Activated CD8-positive, alpha-beta memory T cell treated with anti-CD3 and anti-CD28 coated beads for 4 hours (primary cell): ENCODE measurements around the gene RAPGEF2.
"Not testable (repeated sequence)": the region's sequence is repeated elsewhere in the genome, so short reads cannot be mapped to it uniquely, and the experiment has no call there.

Source experiments
- DNase-seq, 2 donors: peaks; one replicate each; pipeline ENCODE4 v3.0.0-alpha.2; 2020; ENCODE audit warnings: low read depth in 2 of 2

Gene RAPGEF2

DNA sequence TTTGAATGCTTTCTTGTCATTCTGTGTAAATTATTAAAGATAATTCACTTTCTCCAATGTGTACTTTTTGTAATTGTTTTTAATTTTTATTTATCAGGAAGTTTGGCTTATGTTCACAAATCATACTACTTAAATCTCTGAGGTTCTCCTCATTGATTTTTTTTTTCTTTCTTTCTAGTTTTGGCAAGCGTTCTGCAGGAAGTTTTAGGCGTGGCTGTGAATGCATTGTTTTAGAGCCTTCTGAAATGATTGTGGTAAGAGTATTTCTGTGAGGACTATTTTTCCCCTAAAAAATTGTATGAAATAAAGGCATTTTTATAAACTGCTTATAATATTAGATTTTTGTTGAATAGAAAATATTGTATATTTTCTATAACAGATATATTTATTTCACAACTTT, 135.8 kb downstream of the RAPGEF2 start:
- DNase-seq: no peak

DNA sequence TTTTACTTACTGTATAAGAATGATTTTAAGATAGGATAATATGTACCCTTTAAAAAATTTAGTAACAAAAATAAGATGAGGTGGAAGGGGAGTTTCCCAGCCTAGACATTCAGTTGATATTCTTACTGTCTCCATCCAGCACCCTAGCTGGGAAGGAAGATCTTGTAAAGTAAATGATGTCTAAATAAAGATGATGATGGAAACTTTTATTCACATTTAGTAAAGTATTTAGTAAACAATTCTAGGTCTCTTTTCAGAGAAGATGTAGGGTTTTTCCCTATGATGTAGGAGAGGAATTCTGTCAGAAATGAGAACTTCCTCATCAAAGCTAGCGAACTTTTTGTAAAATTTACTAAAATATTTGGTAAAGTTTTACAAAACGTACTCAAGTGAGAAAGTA, 136.8 kb downstream of the RAPGEF2 start:
- DNase-seq: no peak

DNA sequence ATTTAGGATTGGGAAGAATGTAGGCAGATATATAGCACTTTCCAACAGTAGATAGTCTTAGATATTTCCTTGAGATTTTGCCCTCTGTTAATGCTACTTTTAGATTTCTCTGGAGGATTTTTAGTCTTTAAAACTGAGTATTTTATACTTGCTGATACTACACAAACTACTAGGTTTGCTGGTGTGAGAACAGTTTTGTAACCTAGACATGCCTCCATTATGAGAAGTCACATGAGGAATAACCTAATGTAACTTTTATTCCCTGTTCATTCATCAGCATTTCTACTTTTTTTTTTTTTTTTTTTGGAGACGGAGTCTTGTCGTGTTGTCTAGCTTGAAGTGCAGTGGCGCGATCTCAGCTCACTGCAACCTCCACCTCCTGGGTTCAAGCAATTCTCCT, 137.2 kb downstream of the RAPGEF2 start:
- DNase-seq: no peak

DNA sequence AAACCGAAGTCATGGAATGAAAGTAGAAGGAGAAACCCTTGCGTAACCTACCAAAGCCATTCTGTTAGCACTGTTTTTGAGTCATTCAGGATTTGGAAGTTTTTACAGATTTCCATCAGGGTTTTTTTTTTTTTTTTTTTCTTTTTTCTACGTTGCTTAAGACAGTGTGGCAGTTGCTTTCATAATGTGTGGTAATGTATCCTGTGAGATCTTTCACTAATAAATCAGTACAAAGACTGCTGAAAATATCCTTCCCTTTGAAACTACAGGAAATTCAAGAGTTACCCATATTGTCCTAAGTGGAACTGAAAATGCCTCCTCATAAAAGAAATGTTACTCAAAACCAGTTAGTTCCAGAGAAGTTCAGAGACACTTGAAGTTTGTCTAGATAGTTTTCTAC, 137.8 kb downstream of the RAPGEF2 start:
- no peak for DNase-seq

DNA sequence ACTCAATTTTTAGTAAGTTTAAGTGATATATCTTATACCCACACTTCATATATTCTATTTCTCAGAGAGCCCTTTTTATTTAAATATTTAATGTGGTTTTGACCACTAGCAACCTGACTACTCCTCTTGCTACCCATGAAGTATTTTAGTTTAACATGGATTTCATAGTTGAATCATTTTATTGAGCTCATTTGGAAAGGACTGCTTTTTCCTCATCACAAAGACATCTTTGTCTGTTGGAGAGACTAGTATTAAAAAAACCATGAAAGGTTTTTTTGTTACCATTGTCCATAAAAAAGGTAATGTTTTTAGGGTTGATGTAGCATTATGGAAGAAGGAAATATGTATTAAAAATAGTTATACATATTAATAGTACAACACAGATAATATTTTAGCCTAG, 139.5 kb downstream of the RAPGEF2 start:
- no peak for DNase-seq

DNA sequence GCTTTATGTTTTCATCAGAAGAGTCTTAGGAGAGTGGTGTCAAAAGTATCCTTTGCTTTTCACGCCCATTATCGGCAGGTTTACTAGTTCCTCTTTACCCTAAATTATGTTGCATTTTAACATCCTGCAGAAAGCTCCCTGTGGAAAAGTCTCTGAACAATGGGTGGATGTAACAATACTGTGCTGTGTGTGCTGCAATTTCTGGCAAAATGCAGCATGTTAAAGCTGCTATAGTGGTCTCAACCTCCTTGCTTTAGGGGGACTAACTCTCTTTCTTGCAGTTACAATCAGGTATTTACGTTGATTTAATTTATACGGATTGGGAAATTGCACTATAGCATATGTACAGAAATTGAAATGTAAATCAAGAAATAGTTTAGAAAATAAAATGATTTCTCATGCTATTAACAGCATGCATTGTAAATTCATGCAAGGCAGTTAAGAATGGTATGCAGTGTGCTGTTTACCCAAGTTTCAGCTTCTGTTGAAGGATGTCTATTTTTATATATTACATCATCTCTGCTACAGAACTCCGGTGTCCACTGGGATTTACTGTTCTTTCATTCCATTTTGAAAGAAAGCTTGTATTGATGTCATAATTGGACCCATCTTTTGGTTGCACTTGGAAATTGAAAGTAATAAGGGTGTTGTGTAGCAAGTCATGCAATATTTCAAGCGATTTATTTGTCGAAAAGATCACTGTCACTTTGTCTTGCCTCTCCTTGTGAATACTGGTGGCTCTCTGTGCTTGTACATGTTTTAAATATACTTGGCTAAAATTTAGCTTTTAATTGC, 145.7 kb downstream of the RAPGEF2 start:
- DNase-seq: no peak

DNA sequence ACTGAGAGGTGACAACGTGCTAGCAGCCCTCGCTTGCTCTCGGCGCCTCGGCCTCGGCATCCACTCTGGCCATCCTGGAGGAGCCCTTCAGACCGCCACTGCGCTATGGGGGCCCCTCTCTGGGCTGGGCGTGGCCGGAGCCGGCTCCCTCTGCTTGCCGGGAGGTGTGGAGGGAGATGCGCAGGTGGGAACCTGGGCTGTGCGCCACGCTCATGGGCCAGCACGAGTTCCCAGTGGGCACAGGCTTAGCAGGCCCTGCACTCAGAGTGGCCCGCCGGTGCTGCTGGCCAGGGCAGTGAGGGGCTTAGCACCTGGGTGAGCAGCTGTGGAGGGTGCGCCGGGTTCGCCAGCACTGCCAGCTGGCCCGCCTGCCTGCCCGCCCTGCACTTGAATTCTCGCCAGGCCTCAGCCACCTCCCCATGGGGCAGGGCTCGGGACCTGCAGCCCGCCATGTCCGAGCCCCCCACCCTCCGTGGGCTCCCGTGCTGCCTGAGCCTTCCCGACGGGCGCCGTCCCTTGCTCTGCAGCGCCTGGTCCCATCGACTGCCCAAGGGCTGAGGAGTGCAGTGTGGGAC, 148.0 kb downstream of the RAPGEF2 start:
- DNase-seq: no peak

DNA sequence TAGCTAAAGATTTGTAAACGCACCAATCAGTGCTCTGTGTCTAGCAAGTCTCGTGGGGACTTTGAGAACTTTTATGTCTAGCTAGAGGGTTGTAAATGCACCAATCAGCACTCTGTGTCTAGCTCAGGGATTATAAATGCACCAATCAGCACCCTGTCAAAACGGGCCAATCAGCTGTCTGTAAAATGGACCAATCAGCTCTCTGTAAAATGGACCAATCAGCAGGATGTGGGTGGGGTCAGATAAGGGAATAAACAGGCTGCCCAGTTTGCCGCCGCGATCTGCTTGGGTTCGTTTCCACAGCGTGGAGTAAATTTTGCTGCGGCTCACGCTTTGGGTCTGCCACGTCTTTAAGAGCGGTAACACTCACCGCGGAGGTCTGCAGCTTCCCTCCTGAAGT, 148.7 kb downstream of the RAPGEF2 start:
- DNase-seq: not testable (repeated sequence)

DNA sequence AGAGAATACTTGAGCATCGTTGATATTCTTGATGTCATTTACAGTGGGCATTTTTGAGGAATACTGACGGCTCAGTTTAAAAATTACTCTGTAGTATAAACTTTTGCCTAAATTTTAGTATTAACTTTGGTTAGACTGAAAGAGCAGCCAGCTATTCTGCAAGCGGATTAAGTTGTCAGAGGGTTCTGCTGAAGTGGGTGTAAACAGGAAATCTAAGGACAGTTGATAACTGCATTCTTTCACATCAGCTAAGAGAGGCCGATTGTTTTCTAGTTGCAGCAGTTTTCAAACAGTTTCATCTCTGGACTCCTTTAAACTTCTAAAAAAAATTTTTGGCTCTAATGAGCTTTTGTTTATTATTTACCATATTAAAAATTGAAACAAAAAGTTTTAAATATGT, 149.6 kb downstream of the RAPGEF2 start:
- DNase-seq: no peak

DNA sequence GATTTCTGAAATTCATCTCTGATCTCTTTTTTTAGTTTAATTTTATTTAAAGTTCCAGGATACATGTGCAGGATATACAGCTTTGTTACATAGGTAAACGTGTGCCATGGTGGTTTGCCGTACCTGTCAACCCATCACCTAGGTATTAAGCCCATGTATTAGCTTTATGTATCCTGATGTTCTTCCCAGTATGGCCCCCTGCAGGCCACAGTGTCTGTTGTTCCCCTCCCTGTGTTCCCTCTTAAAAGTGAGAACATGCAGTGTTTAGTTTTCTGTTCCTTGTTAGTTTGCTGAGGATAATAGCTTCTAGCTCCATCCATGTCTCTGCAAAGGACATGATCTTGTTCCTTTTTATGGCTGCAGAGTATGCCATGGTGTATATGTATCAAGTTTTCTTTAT, 153.2 kb downstream of the RAPGEF2 start:
- DNase-seq: no peak

DNA sequence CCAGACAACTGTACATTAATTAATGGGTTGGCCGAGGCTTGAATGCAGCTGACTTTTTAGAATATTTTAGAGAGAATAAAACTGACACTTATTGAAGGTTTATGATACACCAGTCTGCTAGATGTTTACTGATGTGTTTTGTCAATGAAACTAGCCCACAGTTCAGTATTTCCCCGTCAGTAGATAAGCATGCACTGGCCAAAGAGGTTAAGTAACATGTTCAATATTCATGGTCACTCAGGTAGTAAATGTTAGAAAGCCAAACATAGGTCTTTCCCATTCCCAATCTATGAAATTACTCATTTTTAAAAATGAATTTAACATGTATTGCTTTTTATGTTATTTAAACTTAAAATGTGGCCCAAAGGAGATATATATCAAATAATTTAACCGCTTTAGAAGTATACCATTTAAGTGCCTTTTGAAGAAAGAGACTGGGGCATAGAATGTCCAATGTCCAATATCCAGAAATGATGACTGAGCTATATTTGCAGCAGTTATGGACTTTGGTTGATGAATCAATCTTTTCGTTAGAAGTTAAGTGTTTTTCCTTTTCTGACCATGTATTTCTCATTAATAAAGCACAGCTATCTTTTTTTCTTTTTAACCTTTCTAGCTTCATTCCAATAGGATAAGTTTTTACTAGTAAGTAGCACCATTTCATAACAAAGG, 156.1 kb downstream of the RAPGEF2 start:
- no peak for DNase-seq

DNA sequence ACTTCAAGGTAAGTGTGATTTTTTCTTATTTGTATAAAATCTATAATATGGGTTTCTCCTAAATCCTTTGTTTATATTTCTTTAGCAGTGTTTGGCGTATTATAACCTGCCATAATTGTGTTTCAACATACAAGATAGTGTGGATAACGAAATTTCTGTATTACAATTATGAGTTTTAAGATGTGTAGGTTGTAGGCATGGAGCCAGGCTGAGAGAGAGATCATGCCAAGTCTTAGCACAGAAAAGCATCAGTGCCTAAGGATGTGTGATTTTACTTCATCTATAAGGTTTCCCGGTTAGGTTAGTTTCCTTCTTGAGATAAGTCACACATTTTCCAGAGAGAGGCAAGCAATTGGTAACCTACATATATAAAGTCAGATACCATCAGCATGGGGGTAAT, 161.2 kb downstream of the RAPGEF2 start:
- no peak for DNase-seq

DNA sequence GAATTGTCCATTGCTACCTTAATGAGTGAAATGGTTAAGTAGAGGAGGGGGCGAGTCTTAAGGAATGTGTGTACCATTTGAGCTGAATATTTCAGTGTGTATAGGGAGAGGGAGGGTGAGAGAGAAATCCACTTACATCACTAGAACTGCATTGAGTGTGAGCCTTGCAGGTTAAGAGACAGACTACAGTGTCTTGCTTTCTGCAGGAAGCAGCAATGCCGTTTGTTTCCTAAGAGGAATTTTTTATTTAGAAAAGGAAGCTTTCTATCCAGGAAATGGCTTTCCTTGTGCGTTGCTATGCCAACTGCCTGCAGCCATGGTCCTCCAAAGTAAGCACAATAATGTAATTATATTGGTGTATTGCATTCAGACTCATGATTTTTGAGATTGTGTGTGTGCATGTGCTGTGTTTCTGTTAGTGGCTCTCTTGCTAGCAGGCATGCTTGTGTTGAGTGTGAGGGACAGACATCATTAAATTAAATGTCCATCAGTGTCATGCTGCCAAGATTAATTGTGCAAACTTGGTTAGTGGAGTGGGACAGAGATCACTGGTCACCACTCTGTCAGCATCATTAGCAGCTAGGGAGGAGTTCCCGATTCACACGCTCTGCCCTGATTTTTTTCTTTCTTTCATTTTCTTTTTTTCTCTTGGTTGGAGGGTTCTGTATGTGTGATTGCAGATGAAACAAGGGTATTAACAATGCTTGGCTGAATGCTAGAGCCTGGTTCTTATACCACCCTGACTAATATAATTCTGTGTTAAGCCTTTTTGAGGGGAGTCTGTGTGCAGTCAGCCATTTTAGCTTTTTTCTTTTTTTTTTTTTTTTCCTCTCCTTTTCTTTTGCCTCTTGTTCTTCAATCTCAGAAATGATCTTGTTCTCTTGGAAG, 164.3 kb downstream of the RAPGEF2 start:
- no peak for DNase-seq

DNA sequence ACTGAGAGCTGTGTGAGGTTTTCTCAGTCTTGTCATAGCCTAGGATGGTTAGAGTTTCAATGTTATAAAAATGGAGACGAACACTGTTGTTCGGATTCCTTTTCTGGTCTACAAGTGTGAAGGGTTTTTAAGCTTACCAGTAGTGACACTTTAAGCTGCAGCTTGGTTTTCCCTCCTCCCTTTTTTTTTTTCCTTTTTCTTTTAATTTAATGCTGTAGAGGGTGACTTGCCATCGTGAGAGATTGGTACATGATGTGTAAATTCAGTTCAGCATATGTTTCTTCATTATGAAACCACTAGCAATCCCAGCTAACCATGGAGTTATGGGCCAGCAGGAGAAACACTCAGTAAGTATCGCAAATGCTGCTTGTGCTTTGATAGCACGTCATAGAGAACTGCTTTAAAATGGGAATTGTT, 165.0 kb downstream of the RAPGEF2 start:
- no peak for DNase-seq

DNA sequence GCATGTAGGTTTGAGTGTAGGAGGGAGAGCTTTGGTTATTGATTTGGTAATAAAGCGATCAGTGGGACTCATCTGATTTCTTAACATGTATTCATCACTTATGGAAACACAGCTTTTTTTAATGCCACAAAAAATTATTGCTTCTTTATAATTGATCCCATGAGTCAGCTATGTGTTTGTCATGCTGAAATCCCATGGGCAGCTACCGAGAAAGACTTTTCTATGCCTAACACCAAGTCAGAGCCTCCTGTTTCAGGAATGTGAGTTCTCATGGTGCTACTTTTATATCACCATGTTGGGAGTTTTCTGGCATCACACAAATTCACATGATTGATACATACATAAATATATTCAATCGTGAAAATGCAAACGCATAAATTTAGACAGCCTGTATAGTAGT, 165.7 kb downstream of the RAPGEF2 start:
- no peak for DNase-seq

DNA sequence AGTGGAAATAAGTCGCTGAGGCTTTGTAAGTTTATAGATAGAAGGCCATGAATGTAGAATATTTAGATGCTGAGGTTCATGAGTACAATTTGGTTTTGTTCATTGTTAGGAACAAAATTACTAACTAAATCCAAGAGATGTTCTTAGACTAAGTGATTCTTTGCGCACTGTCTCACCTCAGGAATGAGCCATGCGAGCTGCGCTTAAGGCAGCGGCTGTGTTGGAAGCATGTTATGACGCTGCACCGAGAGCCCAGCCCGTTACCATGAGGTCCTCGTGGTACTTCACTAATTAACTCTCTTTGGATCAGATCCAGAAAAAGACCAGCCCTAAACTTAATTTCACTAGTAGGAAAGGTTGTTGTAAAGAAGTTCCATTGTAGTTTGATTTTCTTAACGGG, 166.2 kb downstream of the RAPGEF2 start:
- DNase-seq: no peak

DNA sequence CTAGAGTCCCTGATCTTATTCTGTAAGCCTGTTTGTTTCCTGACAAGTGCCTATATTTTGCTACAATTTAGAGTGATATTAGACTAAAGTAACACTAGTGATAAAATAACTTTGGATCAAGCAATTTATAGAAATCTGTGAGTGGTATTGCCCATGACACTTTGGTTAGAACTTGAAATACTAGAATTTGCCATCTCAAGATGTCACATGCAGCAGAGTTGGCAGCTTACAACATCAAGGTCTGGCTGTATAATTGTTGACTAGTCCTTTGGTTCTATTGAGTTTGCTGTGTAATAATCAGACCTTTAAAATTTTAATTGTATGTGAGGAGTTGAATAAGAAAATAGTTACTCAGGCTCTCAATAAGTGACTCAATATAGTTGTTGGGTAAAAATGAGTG, 167.1 kb downstream of the RAPGEF2 start:
- DNase-seq: no peak

DNA sequence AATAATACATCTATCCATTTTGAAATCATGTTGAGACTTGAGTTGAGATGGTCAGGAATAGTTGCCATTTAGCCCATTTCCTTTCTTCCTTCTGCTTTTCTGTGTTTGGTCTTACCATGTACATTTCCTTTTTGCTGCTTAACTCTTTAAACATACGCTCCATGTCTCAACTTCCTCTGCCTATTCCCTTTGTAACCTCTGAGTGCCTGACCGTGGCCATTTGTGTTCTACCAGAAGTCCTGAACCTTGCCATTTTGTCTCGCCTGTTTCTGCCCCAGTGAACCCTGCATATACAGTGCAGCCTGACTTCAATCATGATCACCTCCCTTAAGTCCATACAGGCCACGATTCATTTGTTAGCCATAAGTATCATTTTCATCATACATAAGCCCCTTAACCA, 169.0 kb downstream of the RAPGEF2 start:
- no peak for DNase-seq

DNA sequence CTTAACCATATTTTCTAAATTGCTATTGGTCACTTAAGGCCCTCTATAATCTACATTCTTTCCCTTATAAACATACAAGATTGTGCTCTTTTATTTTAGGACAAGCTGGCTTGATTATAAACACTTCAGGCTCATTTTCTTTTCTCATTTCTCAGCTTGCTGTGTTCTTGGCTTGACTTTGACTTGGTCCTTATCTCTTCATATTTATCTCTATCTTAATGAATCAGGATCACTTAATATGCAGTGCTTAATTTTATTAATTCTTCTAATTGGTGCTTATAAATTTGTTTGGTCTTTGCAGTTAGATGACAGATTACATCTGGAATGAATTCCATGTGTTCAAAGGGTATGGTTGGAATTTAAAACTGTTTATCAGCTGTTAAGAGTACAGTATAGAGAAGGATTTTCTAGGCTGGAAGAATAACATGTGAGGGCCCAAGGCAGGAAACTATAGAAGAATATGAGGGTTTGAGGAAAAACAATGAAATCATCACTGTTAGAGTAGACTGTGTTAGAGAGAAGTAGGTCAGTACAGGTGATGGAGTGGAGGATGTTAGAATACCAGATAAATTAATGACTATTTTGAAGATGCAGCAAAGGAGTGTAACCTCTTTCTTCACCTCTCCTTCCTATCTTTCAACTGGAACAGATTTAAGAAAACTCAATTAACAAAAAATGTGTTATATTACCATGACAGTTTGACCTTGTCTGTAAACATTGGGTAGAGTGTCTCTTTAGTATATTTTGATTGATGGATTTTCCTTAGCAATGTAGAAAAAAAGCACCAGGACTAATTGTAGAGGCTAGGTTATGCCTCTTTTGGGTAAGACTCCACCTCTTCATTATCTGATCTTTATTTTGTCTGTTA, 169.6 kb downstream of the RAPGEF2 start:
- no peak for DNase-seq

DNA sequence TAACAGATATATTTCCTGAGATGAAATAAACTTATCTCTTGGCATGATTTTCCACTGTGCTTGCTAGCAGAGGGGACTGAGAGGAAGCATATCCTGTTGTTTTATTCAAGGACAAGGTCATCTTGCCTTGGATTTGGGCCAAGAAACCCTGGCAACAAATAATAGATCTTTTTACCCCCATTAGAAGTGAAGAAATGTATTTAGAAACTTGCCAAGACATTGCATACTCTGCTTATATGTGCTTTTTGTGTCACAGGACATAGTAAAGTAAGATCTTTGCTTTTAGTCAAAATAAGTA, 170.2 kb downstream of the RAPGEF2 start:
- no peak for DNase-seq

DNA sequence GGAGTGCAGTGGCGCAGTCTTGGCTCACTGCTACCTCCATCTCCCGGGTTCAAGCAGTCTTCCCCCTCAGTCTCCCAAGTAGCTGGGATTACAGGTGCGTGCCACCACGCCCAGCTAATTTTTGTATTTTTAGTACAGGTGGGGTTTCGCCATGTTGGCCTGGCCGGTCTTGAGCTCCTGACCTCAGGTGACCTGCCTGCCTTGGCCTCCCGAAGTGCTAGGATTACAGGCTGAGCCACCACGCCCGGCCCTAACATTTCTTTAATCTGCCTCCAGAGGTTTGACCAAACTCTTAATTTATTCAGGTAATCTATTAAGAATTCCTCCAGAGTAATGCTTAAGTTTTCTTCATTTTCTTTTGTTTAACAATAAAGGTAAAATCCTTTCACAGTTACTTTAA, 171.0 kb downstream of the RAPGEF2 start:
- DNase-seq: no peak
